GM18867 (cell line): ENCODE measurements around the gene CACNA1C.

Experiments
- ATAC-seq: cut with Tn5 transposase; IDR thresholded peaks from one replicate; pipeline ENCODE4 v1.9.1; 2021; ENCODE audit warnings: mild to moderate bottlenecking, moderate library complexity; ENCODE audit not compliant: unreplicated experiment

Gene CACNA1C

GRCh38 chr12:2306735-2307134 is 253.9 kb downstream of the CACNA1C start:
- no peak for ATAC-seq

DNA sequence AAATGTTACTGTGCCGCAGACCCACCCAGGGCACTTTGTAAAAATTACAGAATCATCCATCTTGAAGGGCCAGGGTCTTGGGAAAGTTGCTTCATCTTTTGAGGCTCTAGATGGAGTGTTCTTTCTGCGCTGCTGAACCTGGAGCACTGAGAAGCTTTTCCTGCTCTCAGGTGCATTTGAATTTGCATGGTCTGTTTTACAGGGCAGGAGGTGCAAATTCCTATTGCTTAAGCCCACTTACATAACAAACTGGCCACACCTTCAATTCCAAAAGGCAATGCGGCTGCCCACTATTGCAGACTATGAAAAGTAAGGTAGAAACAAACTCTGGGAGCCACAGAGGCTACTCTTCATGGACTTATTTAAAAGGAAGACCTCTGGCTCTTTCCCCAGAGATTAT is 254.8 kb downstream of the CACNA1C start:
- no peak for ATAC-seq

DNA sequence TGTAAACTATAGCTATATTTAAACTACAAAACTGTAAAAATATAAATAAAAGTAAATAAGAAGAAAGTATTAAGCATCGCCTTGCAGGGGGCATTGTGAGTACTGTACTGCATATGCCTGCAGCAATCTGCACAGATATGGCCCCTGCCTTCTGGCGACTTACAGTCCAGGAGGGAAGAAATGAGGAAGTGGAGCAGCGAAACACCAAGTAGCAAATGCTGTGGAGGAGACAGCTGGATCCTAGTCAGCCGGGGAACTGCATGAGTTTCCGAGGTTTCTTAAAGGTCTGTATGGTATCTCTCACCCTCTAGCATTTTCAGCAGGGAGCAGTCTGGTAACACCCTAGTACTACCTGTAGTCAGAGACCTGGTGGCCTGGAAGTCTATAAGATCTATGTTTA is 256.9 kb downstream of the CACNA1C start:
- ATAC-seq: no peak

- no peak for ATAC-seq
Measured at GRCh38 chr12:2311020-2311778, 258.4 kb downstream of the CACNA1C start.

GRCh38 chr12:2312175-2312574 is 259.4 kb downstream of the CACNA1C start:
- ATAC-seq: no peak

DNA sequence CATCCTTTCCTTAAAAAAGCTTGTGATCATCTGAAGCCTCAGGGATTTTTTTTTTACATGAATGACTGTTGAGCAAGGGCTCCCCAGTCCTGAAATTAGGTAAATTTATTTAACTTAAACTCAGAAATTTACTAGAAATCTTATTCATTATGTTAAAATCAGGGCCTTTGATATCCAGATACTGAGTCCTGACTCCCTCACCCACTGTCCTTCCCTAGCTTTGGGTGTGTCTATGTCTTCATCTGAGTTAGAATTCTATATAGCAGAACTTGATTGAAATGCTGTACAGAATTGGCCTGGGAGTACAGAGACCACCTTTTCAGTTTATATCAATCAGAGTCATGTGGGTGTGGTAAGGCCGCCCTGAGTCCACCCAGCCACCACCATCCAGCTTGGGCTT is 260.0 kb downstream of the CACNA1C start:
- no peak for ATAC-seq

GRCh38 chr12:2314492-2314891 is 261.7 kb downstream of the CACNA1C start:
- no peak for ATAC-seq

- no peak for ATAC-seq
Measured at GRCh38 chr12:2317772-2318171, 265.0 kb downstream of the CACNA1C start.

DNA sequence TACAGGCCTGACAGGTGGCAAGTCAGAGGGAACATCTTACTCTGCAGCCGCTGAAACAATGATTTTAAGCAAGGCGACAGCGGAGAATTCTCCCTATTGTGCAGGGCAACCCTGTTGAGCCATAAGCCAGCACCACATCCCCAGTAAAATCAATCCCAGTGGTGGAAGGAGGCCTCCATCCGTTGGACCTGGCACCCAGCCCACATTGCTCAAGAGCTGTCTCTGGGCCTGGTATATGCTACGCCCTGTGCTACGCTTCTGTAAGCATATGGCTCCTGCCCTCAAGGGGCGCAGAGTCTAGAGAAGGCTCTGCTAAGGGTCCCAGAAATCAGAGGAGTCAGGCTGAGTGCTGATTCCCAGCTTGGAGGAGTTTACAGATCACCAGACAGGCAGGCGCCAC is 265.5 kb downstream of the CACNA1C start:
- no peak for ATAC-seq

DNA sequence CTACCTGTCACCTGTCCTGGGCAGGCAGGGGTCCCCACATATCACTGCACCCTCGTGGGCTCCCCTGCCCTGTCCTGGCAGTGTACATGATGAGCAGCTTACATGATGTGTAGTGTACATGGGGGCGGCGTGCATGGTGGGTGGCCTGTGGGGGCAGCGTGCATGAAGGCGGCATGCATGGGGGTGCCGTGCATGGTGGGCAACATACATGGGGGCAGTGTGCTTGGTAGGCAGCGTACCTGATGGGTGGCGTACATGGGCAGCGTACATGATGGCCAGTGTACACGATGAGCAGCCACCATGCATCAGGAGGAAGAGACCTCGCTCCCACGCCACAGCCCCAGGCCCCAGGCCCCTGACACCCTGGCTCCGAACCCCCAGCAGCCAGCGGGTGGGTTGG is 266.3 kb downstream of the CACNA1C start:
- ATAC-seq: no peak

DNA sequence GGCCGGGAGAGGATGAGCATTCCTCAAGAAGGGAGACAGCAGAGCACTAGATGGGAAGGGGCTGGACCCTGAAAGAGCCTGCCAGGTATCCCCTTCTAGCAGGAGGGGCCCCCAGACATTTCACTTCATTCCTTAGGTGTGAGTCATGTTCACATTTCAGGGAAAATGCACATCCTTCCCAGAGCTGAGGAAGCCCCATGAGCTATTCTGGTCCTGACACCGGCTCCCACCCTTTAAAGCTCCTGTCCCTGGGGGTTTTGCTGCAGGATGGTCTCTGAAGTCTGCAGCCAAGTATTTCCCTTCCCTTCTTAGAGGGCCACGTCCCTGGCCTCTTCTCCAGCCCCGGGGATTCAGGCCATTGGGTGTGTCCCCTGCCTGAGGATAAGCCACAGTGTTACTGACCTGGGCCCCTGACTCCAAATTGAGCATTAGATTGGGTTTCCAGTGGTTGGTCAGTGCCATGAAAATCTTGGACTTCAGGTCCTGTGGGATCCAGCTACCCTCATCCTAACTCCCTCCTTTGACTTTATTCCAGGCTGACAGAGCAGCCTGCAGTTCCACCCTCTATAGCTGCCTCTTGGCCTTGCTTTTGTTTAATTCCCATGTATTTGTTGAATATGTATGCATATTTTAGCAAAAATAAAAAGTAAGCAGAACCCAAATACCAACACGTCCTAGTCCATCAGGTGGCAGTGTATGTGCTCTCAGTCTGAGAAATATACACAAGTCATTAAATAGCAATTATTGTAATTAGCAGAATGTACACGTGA is 267.1 kb downstream of the CACNA1C start:
- no peak for ATAC-seq

GRCh38 chr12:2320841-2321240 is 268.1 kb downstream of the CACNA1C start:
- no peak for ATAC-seq

GRCh38 chr12:2322554-2323120 is 269.9 kb downstream of the CACNA1C start:
- ATAC-seq: no peak

DNA sequence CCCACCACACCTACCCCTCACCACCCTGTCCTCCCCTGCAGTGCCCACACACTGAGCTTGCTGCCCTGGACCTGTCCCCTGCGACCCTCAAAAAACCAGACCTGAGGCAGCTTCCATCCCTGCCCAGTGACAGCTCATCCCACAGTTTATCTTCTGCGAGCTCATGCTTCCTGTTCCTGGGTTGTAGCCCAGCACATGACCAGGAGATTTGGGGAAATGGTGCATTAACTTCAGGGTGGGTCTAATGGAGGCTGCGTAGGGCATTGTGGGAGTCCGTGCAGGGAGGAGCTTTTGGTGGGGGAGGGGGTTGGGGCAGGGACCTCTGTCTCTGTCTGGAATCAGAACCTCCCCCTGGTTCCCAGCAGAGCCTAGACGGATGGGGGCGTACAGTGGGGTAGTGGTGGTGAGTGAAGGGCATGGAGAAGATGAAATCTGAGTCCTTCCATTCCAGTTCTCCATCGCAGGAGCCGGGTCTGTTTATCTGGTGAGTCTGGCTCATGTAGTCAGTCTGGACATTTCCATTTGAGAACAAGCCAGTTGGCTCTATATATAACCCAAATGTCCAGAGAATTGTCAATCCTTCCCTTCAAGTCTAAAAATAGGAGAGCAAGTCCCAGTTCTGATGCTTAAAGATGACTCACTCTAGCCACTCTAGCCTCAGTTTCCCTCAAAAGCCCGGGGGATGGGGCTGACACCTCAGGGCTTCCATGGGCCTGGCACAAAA is 270.9 kb downstream of the CACNA1C start:
- ATAC-seq: no peak

- ATAC-seq: no peak
Measured at GRCh38 chr12:2324387-2324786, 271.6 kb downstream of the CACNA1C start.

GRCh38 chr12:2325519-2325918 is 272.7 kb downstream of the CACNA1C start:
- no peak for ATAC-seq

GRCh38 chr12:2326470-2326869 is 273.7 kb downstream of the CACNA1C start:
- no peak for ATAC-seq

- ATAC-seq: no peak
Measured at GRCh38 chr12:2328661-2329060, 275.9 kb downstream of the CACNA1C start.

DNA sequence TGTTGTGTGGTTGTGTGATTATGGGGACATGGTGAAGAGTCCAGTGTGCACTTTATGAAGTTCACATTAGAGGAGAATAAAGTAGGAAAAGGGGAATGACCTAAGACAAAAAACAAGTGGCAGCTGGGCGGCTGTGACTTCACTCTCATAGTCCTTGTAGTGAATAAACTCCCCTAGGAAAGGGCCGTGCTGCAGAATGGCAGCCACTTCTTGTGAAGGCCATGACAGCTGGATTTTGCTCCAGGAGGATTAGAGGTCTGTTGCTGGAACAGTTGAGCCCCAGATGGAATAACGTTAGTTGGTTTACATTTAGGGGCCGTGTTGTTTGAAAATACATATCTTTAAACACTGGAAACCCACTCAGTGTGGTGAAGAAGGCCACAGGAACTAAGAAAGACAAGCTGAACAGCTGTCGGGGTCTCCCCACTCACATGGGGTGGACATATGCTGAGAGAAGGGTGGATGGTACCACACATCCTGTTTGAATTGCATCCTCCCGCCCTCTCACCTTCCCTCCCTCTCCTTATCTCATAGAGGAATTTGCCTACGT is 276.9 kb downstream of the CACNA1C start:
- ATAC-seq: no peak

DNA sequence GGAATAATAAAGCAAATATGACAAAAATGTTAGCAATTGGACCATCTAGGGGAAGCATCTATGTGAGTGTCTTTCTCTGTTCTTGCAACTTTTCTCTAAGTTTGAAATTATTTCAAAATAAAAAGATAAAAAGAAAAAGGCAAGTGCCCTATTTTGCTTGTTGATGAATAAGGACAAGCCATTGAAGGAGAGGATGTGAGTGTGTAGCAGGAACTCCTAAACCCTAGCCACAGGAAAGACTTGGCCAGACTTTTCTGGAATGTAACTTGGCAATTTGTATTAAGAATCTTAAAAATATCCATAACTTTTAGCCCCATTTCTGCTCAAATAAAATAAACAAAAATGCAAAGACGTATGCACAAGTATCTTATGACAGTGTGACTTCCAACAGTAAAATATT is 279.4 kb downstream of the CACNA1C start:
- ATAC-seq: no peak

GRCh38 chr12:2332947-2333346 is 280.2 kb downstream of the CACNA1C start:
- no peak for ATAC-seq
